Stimulated activated CD8-positive, alpha-beta memory T cell treated with anti-CD3 and anti-CD28 coated beads, Interleukin-7, amount 100 ng/mL, for 4 hours (primary cell): ENCODE measurements around the gene INCENP.

Source experiments
- DNase-seq, 2 donors: peaks; one replicate each; pipeline ENCODE4 v3.0.0-alpha.2; 2020; ENCODE audit warnings: low read depth in 2 of 2

INCENP gene

GRCh38 chr11:62141111-62142042 lies 17.6 kb downstream of the INCENP start:
- no peak for DNase-seq

GRCh38 chr11:62142043-62142375 lies 18.2 kb downstream of the INCENP start:
- DNase-seq, result no peak

- no peak for DNase-seq
Observed at GRCh38 chr11:62142921-62143320, 19.1 kb downstream of the INCENP start.

GRCh38 chr11:62143727-62144126 lies 19.9 kb downstream of the INCENP start:
- DNase-seq, result no peak

GRCh38 chr11:62144641-62145255 lies 20.9 kb downstream of the INCENP start:
- no peak for DNase-seq

GRCh38 chr11:62145261-62145871 lies 21.6 kb downstream of the INCENP start:
- no peak for DNase-seq

GRCh38 chr11:62146476-62147200 lies 22.8 kb downstream of the INCENP start:
- no peak for DNase-seq

GRCh38 chr11:62147545-62147944 lies 23.7 kb downstream of the INCENP start:
- no peak for DNase-seq

- no peak for DNase-seq
Observed at GRCh38 chr11:62148271-62148980, 24.6 kb downstream of the INCENP start.

GRCh38 chr11:62149986-62150886 lies 26.4 kb downstream of the INCENP start:
- no peak for DNase-seq

- no peak for DNase-seq
Observed at GRCh38 chr11:62150887-62151736, 27.3 kb downstream of the INCENP start.

- DNase-seq, result no peak
Observed at GRCh38 chr11:62151737-62152102, 27.9 kb downstream of the INCENP start.

GRCh38 chr11:62152245-62153086 lies 28.7 kb downstream of the INCENP start:
- DNase-seq, result no peak

- no peak for DNase-seq
Observed at GRCh38 chr11:62153087-62153395, 29.2 kb downstream of the INCENP start.

- no peak for DNase-seq
Observed at GRCh38 chr11:62153617-62154016, 29.8 kb downstream of the INCENP start.

GRCh38 chr11:62157603-62158002 lies 33.8 kb downstream of the INCENP start:
- DNase-seq, result no peak

- no peak for DNase-seq
Observed at GRCh38 chr11:62166371-62166770, 42.6 kb downstream of the INCENP start.

GRCh38 chr11:62169448-62169847 lies 45.6 kb downstream of the INCENP start:
- DNase-seq, result no peak

GRCh38 chr11:62169935-62170334 lies 46.1 kb downstream of the INCENP start:
- no peak for DNase-seq
